HEK293T (cell line): ENCODE measurements around the gene FLVCR1.

Experiments used
- ARNT ChIP-seq: fragments of 450-650 bp; IDR thresholded peaks from 2 replicates; pipeline ENCODE4 v1.6.1; 2017; ENCODE audit warnings: mild to moderate bottlenecking
- FOXA1 ChIP-seq: fragments of 450-650 bp; IDR thresholded peaks from 2 replicates; pipeline ENCODE4 v1.6.1; 2016; ENCODE audit warnings: mild to moderate bottlenecking
- FOXK2 ChIP-seq: fragments of 450-650 bp; IDR thresholded peaks from 2 replicates; pipeline ENCODE4 v1.6.1; 2016; ENCODE audit warnings: mild to moderate bottlenecking
- FOXM1 ChIP-seq: fragments of 450-650 bp; IDR thresholded peaks from 2 replicates; pipeline ENCODE4 v1.6.1; 2017; ENCODE audit warnings: mild to moderate bottlenecking, borderline replicate concordance
- HDGF ChIP-seq: fragments of 450-650 bp; IDR thresholded peaks from 2 replicates; pipeline ENCODE4 v1.6.1; 2017; ENCODE audit warnings: antibody characterized with exemption, borderline replicate concordance
- L3MBTL2 ChIP-seq: fragments of 450-650 bp; conservative IDR thresholded peaks from 2 replicates; pipeline ENCODE4 v1.6.1; 2016; ENCODE audit warnings: mild to moderate bottlenecking
- LEF1 ChIP-seq: fragments of 450-650 bp; IDR thresholded peaks from 2 replicates; pipeline ENCODE4 v1.6.1; 2017; ENCODE audit warnings: mild to moderate bottlenecking, borderline replicate concordance
- NFRKB ChIP-seq: fragments of 450-650 bp; IDR thresholded peaks from 2 replicates; pipeline ENCODE4 v1.6.1; 2016; ENCODE audit warnings: mild to moderate bottlenecking, moderate library complexity
- PKNOX1 ChIP-seq: fragments of 450-650 bp; IDR thresholded peaks from 2 replicates; pipeline ENCODE4 v1.6.1; 2016
- SP1 ChIP-seq: fragments of 450-650 bp; IDR thresholded peaks from 2 replicates; pipeline ENCODE4 v1.6.1; 2017
- SUZ12 ChIP-seq: fragments of 450-650 bp; IDR thresholded peaks from 2 replicates; pipeline ENCODE4 v1.6.1; 2016; ENCODE audit warnings: mild to moderate bottlenecking
- TARDBP ChIP-seq: fragments of 450-650 bp; IDR thresholded peaks from 2 replicates; pipeline ENCODE4 v1.6.1; 2016
- ZNF384 ChIP-seq: fragments of 450-650 bp; IDR thresholded peaks from 2 replicates; pipeline ENCODE4 v1.6.1; 2016

GRCh38 chr1:212914789-212915188 lies 56.7 kb downstream of the FLVCR1 start:
- TF ChIP-seq NFRKB (no peak), FOXA1 (no peak), ZNF384 (no peak), L3MBTL2 (no peak), SP1 (no peak), SUZ12 (no peak), ARNT (no peak), LEF1 (no peak), FOXM1 (no peak), HDGF (no peak), PKNOX1 (no peak), TARDBP (no peak), FOXK2 (no peak)
